Head of caudate nucleus (tissue), 42 donors: ENCODE results near the gene SLC6A7.

ENCODE experiments used
- DNase-seq, 42 donors: peaks; one replicate each; pipeline versions ENCODE4 v3.0.0 to v3.0.0-alpha.2; 2020 to 2021; ENCODE audit warnings: mixed read lengths in 7 of 42
- intact Hi-C: fragments of 100-400 bp; cut with DNase I; formaldehyde crosslinking; loops from one replicate; pipeline ENCODE4 v1.15.0; 2022

The SLC6A7 gene

GRCh38 chr5:150167512-150167850, 22.4 kb upstream of the SLC6A7 start:
- intact Hi-C loops = loop anchor here (5.0 kb wide), 1 partner anchor 45 kb away; no protein-coding TSS in a partner anchor
- no peak for DNase-seq

DNA sequence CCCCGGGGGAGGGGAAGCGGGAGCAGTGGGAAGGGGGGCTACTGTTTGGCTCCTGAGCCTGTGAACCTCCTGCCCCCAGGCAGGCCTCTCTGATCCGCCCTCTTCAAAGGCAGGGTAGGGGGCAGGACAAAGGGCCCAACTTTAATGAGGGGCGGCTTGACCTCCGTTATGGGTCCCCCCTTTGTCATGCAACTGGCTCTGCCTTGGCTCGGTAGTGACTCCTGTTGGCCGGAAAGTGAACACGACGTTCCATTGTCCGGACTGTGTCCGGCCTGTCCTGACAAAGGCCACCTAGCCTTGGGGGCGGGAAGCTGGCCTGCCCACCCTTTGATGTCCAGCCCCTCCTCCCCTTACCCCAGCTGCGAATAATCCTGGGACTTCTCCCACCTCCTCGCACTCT, 22.0 kb upstream of the SLC6A7 start:
- DNase-seq = no peak
- intact Hi-C loops = loop anchor here (5.0 kb wide), 1 partner anchor 44 kb away; no protein-coding TSS in a partner anchor

DNA sequence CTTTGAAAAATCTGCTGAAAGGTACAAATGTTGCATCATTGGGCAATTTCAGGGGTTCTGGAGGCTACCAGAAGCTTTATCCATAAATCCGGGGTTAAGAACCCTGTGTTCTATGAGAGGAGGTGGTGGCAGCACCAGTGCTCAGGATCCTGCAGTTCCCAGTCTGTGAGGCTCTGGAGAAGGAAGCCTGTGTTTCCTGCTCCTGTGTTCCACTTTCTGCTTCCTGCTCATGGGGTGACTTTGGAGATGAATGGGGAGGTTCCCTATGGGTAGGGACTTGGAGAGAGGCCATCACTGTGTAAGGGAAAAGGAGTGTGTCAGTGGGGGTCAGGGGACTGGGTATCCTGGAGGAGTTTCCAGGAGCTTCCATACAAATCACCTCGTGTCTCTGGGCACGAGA, 21.0 kb upstream of the SLC6A7 start:
- intact Hi-C loops = loop anchor here (5.0 kb wide), 1 partner anchor 43 kb away; no protein-coding TSS in a partner anchor
- DNase-seq = no peak

- no peak for DNase-seq
- intact Hi-C loops = no loop called here
Measured at GRCh38 chr5:150172145-150172544, 17.7 kb upstream of the SLC6A7 start.

DNA sequence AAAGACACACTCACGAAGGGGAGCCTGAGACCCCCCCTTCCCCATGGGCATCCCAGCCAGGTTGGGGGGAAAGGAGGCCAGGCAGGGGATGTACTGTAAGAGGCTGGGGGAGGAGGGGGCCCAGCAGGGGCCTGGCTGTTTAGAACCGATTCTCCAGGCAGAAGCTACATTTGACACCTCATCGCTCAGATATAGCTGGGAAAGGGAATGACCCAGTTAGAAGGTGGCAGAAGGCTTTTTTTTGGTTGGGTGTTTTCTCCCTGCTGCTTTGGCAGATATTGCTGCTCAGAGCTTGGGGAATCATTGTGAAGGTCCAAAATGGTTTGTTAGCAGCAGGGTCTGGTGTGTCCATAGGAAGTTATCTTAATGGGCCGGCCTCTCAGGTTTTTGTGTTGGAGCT, 17.3 kb upstream of the SLC6A7 start:
- intact Hi-C loops = no loop called here
- no peak for DNase-seq

DNA sequence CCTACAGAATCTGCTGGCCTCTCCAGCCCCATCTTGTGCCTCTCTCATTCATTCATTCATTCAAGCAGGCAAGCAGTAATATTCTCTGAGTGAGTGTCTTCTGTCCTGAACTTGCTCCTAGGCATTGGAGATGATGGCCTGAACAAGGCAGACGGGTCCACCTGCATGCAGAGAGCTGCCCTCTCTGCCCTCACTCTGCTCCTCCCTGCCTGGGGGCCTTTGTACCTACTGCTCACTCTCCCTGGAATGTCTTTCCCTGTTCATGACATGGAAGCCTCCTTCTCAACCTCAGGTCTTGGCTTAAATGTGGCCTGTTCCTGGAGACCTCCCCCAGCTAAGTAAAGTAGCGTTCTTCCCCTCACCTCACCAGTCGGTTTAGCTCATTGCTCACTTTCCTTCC, 16.7 kb upstream of the SLC6A7 start:
- intact Hi-C loops = no loop called here

GRCh38 chr5:150174285-150174684, 15.6 kb upstream of the SLC6A7 start:
- no peak for DNase-seq
- intact Hi-C loops = no loop called here

More for the DNA sequence above, 16.7 kb upstream of the SLC6A7 start:
- DNase-seq = no peak

DNA sequence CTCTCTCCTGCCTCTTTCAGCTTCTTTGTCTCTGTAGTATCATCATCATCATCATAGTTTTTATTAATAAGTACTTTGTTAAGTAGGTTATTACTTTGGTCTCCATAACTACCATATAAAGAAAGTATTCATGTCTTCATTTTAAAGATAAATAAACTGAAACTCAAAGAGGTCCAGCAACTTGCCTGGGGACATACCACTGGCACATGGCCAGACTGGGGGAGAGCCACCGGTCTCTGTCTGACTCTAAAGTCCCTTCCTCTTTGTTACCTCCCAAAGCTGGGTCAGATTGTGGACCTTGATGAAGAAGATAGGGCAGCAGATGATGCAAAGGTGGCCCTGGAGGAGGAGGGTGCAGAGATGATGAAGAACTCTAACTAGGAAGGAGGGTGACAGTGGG, 14.8 kb upstream of the SLC6A7 start:
- intact Hi-C loops = no loop called here
- no peak for DNase-seq

DNA sequence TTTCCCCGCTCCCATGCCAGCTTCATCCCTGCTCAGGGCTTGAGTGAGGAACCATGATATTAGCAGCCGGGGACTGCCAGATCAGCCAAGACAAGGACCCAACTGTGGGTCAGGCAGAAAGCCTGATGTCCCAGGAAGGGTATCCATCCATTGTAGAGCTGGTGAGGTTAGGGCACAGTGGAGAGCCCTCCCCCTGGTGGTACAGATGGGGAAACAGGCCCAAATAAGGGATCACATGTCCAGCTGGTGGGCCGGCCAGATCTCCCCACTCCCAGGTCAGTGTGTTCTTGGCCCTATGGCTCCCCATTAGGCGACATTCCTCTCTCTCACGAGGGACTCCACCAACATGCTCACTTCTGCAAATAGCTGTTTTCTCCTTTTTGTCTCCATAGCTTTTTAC, 14.3 kb upstream of the SLC6A7 start:
- no peak for DNase-seq
- intact Hi-C loops = no loop called here

- intact Hi-C loops = no loop called here
- DNase-seq = no peak
Measured at GRCh38 chr5:150176745-150177477, 13.0 kb upstream of the SLC6A7 start.

GRCh38 chr5:150177721-150178120, 12.1 kb upstream of the SLC6A7 start:
- DNase-seq = no peak
- intact Hi-C loops = no loop called here

DNA sequence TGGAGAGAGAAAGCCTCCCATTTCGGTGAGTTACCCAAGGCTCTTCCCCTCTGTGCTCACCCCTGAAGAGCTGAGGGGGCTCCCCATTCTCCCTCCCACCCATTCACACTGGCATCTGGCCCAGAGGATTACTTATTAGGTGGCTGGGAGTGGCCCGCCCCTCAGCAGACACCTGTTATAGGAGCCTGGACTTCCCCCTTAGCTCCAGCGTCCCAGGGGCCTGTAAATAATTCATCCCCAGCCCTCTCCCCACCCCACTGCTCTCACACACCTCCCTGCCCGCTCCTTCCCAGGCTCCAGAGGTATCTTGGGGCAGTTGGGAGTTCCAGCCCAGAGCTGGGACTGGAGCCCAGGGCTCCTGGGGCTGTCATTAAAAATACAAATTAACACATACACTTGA, 11.6 kb upstream of the SLC6A7 start:
- intact Hi-C loops = no loop called here
- no peak for DNase-seq

- intact Hi-C loops = no loop called here
- DNase-seq = no peak
Measured at GRCh38 chr5:150179019-150179620, 10.7 kb upstream of the SLC6A7 start.

- DNase-seq = peak; percentile 12 to 86 (median 58)
Measured at GRCh38 chr5:150180241-150181026, 9.4 kb upstream of the SLC6A7 start.

DNA sequence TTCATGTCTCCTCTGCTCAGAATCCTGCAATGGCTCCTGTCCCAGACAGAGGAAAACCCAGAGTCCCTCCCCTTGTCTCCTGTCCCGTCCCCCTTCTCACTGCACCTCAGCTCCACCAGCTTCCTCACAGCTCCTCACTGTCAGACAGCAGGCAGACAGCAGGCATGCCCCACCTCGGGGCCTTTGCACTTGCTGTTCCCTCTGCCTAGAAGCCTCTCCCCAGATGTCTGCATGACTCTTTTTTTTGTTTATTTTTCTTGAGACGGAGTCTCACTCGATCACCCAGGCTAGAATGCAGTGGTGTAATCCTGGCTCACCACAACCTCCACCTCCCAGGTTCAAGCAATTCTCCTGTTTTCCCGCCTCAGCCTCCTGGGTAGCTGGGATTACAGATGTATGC, 8.8 kb upstream of the SLC6A7 start:
- DNase-seq = no peak
- intact Hi-C loops = no loop called here

More at GRCh38 chr5:150180241-150181026, 9.4 kb upstream of the SLC6A7 start:
- intact Hi-C loops = no loop called here

DNA sequence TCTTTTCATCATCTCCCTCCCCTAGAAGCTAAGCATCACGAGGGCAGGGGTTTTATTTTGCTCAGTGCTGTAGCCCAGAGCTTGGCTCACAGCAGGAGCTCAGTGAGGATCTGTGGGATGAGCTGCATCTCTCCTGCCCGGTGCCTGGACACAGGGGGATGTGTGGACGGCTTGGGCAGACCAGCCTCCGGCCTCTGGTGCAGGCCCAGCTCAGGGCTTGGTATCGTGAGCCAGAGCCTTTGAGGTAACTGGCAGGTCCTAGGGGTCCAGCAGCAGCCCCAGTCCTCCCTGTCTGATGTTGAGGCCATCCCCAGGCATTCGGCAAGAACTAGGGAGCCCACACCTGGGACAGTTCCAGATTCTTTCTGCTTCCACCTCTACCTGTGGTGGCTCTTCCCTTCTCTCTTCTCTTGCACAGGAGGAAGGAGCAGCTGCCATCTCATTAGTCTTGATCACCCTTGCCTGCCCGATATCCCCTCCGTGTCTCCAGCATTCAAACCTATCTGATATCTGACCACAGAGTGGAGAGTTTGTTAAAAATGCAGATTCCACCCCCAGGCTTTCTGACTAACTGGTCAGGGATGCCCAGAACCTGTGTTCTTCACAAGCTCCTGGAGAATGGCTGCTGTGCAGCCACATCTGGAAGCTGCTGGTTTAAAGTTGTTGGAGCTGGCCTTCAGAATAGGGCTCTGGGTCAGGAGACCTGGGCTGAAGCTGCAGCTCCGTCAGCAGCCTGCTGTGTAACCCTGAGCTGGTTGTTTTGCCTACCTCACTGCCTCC, 7.9 kb upstream of the SLC6A7 start:
- intact Hi-C loops = no loop called here
- no peak for DNase-seq

GRCh38 chr5:150182774-150183173, 7.1 kb upstream of the SLC6A7 start:
- no peak for DNase-seq
- intact Hi-C loops = no loop called here

- no peak for DNase-seq
- intact Hi-C loops = no loop called here
Measured at GRCh38 chr5:150183436-150183835, 6.4 kb upstream of the SLC6A7 start.

DNA sequence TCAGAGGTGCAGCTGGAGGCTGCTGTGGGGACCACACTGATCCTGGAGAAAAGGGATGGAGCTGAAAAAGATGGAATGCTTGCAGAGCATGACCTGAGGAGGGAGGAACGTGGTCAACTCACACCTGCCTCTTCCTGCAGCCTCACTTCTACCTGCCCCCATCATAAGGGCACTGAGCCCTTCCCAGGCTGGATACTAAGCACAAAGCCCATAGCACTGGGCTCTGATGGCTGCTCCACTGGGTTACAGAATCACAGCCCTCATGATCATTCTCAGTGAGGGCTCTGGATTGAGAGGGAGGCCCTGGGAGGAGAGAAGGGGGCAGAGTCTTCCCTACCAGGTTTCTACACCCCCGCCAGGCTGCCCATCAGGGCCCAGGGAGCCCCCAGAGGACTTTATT, 5.9 kb upstream of the SLC6A7 start:
- intact Hi-C loops = no loop called here
- no peak for DNase-seq
